GM18505 (cell line): ENCODE data around the gene MUTYH.

Experiments used
- ATAC-seq: cut with Tn5 transposase; IDR thresholded peaks from one replicate; pipeline ENCODE4 v1.9.1; 2021; ENCODE audit not compliant: unreplicated experiment
- POLR2A ChIP-seq: IDR thresholded peaks from 4 replicates; pipeline ENCODE4 v1.6.1; 2011; ENCODE audit warnings: borderline replicate concordance; ENCODE audit not compliant: insufficient read depth, insufficient read length; ENCODE audit errors: extremely low read depth

Gene MUTYH

DNA sequence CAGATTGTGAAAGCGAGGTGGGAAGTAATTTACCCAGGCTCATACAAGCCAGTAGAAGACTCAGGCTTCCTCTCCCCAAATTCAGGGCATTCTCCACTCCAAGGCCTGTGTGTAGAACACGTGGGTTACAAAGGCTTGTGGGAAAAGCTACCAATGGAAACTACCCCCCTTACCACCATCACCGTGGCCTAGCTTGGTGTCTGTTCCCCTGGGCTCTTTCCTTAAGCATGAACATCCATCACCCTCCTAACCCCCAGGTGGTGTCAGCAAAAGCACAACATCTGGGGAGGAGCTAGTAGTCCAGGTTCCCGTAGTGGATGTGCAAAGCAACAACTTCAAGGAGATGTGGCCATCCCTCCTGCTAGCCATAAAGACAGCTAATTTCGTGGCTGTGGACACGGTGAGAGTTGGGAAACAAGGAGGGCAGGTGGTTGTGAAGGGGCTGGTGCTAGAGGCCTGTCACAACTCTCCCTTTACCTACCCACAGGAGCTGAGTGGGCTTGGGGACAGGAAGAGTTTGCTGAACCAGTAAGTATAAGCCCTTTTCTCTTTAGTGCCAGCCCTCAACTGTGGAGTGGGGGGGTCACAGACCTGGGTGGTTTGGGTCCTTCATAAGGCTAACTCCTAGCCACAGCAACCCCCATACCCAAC lies 701 bp upstream of the MUTYH start:
- no peak for ATAC-seq
- TF ChIP-seq POLR2A: no peak

DNA sequence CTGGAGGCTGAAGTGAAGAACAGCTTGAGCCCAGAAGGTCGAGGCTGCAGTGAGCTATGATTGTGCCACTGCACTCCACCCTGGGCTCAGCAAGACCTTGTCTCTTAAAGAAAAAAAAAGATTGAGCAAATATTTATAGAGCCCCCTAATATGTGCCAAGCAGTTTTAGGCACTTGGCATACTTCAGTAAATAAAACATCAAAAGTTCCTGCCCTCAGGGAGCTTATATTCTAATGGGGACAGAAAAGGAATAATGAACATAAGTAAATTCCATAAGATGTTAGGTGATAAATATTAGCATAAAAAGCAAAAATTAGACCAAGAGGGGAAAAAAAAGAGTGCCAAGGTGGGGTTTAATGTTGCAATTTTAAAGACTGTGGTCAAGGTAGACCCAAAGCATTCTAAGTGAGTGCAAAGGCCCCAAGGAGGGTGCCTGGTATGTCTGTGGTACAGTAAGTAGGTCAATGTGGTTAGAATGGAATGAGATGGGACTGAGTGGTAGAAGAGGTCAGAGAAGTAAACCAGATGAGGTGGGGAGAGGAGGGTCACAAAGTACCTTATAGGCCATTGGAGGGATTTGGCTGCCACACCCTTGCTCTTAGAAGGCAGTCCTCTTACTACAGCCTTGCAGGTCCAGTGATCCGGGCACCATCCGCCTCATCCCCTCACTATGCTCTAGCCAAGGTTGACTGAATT lies 2.5 kb downstream of the MUTYH start:
- ATAC-seq: no peak
- no peak for TF ChIP-seq POLR2A

DNA sequence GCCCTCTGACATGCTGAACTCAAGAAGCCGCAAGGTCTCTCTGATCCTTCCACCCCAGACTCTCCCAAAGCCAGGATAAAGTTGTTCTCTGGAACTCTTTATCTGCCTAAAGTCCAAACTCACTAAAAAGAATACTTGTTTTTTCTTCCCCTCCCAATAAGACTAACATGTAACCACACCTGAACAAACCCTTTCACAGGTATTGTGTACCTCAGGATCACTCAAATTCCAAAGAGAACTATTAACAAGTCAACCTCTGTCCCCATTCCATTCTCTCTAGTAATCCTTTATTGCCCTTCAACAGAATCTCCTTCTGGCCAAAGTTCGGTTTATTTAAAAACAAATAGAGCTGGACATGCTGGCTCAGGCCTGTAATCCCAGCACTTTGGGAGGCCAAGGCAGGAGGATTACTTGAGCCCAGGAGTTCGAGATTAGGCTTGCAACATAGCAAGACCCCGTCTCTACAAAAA lies 4.3 kb downstream of the MUTYH start:
- no peak for TF ChIP-seq POLR2A
- no peak for ATAC-seq

DNA sequence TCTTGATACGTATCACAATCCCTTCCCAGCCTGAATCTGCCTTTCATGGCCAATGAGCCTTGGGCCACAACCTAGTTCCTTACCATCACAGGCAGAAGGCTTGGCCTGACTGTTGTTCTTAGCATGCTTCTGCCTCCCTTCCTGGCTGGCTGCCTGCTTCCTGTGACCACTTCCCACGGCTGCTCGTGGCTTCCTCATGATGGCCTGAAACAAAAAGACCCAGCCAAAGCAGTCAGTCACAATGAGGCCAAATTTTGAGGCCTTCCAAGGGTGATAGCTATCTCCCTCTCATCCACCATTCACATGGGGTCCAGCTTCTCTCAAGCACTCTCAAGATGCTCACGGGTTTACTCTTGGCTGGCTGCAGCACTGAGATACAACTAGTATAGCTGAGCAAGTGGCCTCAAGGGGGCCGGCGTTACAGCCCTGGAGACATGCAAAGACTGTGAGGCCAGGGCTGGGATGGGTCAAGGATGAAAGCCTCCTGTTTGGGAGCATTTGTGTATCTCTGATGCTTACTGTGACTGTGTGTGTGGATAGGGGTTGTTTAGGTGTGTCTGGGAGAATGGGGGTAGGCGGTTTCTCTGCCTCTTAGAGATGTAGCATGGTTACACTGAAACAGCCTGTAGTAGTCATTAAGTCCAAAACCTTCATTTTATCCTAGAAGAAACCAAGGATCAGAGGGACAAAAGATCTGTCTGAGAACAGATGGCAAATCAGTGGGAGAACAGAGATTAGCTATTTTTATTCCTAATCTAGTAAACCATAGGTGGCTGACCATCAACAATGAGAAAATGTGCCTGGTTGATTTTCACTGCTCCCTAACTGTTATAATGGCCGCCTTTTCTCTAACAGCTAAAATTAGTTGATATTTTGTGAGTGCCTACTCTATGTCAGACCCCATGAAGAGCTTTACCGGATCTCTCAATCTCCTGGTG lies 5.7 kb downstream of the MUTYH start:
- TF ChIP-seq POLR2A: no peak

DNA sequence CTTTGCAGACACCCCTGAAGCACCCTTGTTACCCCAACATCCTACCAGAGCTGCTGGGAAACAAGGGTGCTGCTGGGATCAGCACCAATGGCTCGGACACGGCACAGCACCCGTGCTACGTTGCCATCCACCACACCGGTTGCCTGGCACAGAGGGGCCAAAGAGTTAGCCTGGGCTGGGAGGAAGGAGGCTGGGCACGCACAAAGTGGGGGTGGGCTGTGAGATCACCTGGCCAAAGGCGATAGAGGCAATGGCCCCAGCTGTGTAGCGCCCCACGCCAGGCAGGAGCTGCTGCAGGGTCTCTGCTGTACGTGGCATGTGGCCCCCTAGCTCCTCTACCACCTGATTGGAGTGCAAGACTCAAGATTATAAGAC lies 7.9 kb downstream of the MUTYH start:
- no peak for TF ChIP-seq POLR2A

More for the DNA sequence above, 5.7 kb downstream of the MUTYH start:
- ATAC-seq: no peak

DNA sequence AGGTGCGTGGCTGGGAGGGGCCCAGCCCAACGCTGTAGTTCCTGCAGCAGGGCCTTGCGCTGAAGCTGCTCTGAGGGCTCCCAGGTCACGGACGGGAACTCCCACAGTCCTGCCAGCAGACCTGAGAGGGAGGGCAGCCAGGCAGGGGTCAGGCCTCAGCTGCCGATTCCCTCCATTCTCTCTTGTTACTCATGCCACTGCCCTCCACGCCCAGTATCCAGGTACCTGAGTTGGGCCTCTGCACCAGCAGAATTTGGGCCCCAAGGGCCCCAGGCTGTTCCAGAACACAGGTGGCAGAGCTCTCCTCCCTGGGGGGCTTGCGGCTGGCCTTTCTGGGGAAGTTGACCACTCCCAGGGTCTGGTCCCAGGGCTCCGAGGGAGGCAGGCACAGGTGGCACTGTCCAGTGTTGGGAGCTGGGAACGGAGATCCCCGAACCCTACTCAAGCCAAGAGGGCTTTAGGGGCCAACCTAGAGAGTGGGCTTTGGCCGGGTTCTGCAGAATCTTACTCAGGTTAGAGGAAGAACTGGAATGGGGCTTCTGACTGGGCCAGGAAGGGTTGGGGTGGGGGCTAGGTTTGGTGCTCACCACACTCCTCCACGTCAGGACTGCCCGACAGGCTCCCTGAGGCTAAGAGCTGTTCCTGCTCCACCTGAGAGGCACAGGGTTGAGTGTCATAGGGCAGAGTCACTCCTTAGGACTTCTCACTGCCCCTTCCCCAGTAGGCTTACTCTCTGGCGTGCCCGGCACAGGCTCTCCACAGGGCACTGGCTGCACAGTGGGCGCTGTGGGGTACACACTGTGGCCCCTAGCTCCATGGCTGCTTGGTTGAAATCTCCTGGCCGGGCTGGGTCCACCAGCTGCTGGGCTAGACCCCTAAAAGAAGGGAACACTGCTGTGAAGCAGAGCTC lies 8.5 kb downstream of the MUTYH start:
- no peak for TF ChIP-seq POLR2A
- ATAC-seq: no peak

More for the DNA sequence above, 7.9 kb downstream of the MUTYH start:
- no peak for ATAC-seq

DNA sequence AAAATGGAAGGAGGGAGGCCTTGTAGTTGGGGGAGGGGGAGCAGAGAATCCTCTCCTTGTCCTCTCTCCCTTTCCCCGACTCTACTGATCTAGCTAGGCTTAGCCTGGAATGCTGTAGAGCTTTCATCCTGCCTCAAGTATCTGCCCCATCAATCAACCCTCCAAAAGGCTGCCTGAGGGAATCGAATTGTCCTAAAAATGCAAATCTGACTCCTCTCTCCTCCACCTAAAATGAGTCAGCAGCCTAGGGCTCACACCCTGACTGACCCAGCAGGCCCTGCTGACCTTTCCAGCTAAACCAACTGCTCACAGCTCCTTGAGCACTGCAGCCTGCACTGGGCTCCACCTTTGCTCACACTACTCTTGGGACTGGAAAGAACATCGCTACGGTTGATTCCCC lies 10.8 kb downstream of the MUTYH start:
- no peak for TF ChIP-seq POLR2A
- ATAC-seq: no peak

DNA sequence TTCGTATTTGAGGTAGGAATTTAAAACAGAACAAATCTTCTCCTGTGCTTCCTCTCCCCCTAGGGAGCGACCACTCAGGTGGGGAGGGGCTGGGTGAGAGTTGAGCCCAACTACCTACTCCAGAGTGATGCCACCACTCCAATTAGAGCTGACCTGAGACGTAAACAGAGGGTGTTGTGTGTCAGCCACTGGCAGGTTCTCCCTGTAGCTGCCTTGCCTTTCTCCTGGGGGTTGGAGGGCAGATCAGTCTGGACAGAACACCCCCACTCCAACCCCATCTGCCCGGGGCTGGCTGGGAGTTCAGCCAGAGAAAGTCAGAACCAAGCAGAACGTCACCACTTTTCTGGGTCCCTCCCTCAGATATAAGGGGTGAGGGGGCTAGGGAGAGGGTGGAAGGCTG lies 11.6 kb downstream of the MUTYH start:
- no peak for ATAC-seq
- TF ChIP-seq POLR2A: peak; percentile 12

DNA sequence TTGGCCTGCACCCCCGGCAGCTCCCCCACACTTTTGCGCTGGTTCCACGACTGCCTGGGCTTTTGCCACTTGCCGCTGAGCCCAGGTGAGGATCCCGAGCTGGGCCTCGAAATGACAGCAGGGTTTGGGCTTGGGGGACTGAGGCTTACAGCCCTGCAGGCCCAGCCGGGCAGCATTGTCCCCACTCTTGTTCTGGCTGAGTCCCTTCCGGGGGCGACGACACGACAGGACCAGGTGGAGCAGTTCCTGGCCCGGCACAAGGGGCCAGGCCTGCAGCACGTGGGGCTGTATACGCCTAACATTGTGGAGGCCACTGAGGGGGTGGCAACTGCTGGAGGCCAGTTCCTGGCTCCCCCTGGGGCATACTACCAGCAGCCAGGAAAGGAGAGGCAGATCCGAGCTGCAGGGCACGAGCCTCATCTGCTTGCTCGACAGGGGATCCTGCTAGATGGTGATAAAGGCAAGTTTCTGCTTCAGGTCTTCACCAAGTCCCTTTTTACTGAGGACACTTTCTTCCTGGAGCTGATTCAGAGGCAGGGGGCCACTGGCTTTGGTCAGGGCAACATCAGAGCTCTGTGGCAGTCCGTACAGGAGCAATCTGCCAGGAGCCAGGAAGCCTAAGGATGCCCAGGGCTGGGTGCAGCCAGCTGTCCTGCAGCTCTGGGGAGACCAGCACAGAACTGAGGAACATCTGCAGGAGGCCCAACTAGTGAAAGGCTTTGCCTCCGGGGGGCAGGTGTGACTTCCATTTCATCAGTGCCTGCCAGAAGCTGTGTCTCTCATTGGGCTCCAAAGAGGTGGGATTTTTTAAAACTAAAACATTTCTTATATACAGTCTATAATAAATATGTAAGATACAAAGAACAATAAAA lies 12.4 kb downstream of the MUTYH start:
- ATAC-seq: no peak
- no peak for TF ChIP-seq POLR2A

DNA sequence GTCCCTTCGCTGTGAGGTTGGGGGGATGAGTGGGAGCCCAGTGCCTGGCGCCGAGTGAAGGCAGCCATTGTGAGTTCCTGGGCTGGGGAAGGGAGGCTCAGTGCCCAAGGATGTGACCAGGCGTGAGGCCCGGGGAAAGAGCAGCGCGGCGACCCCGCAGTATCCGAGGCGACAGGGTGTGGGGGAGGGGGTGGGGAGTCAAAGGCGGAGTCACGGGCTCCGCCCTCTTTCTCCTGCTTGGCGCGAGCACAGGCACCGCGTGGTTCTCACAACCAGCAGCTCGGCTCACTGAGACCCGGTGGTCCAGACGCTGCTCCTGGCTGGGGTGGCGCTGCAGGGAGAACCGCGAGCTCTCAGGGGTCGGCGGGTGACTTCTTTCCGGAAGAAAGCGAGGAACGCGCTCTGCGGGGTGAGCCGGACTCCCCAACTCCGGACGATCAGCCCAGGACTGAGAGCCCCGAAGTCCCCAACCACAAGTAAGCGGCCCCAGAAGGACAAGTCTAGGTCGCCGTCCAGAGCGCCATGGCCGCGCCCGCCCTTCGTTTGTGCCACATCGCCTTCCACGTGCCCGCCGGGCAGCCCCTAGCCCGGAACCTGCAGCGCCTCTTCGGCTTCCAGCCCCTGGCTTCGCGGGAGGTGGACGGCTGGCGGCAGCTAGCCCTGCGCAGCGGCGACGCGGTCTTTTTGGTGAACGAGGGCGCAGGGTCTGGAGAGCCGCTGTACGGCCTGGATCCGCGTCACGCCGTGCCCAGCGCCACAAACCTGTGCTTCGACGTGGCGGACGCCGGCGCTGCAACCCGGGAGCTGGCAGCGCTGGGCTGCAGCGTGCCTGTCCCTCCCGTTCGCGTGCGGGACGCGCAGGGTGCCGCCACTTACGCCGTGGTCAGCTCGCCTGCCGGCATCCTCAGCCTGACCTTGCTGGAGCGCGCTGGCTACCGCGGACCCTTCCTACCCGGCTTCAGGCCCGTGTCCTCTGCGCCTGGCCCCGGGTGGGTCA lies 13.3 kb downstream of the MUTYH start, which contains the start of gene HPDL:
HPDL (plus strand) TSS at position 269 of the 997 bp plus-strand sequence; CDS start at position 523, 254 bp downstream.
- peak; percentile 82 for TF ChIP-seq POLR2A
- ATAC-seq: no peak
